COR-L47 (cell line): ENCODE measurements around the gene HS1BP3.

Source experiments
- DNase-seq: peaks from one replicate; lab custom pipeline; 2025; lab: John Stamatoyannopoulos, UW

The HS1BP3 gene

DNA sequence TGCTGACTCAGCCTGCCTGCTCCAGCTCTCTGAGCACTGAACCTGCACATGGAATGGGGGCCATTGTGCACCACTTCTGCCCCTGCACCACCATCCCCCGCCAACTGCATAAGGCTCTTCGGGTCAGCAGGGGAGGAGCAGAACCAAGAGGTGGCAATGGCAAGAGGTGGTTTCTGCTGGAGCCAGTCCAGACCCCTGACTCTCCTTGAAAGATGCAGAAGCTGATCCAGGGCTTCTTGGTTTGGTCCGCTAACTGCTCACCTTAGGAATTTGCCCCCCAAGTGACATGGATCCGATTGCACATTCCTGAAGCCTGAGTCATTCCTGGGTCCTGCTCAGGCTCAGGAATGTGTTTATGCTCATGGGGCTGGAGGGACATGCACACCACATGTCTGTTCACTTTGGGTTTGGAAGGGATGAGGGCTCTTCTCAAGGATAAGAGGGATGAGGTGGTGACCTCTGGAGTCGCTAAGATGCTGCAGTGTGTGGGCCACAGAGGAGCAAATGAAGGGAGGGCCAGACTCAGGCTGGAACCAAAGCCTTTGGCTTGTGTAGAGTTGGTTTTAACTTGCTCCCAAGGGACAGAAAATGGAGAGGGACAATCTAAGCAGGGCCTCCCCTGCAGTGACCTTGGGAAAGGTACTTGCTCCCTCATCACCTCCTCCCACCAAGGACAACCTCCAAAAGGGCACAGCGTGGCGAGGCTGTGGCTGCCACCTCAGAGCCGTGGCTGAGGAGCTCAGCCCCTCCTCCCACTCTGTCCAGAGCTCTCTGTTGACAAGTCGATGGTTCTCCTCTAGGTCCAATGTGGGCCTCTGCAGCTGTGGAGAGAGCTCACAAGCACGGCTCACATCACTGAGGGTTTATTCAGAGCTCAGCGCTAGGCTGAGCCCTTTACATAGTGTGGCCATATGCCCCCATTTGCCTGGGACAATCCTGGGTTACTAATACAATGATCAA, 66.2 kb downstream of the HS1BP3 start:
- DNase-seq = no peak

DNA sequence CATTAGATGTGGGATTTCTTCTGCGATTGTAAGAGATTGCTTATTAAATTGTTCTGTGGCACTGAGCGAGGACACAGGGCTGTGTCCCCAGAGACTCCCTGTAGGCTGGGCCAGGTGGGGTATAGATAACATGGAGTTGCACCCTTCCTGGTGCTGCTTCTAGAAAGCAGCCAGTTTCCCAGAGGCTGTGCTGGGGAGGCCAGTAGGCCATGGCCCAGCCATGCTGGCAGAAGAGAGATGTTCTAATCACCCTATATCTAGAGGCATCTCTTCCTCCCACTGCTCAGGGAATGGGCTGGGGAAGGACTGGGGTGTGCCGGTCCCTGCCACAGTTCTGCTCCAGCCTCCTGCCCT, 66.9 kb downstream of the HS1BP3 start:
- no peak for DNase-seq

DNA sequence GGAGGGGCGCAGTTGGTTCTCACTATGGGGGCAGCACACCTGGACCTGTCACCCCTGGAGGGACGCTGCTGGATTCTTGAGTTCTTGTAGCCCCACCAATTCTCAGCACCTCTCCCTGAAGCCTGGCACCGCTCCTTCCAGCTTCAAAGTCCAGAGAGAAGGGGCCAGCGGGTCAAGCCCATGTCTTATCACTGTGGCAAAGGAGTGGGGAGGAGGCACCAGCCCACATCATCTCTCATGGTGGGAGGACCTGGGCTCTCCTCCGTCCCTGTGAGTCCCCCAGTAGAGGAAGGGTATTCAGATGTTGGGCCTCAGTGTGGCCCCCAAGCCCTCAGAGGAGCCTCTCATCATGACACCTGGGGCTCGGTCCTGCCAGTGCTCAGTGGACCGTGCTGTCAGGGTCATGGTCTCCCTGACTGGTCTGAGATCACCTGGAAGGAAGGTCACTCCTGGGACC, 67.4 kb downstream of the HS1BP3 start:
- DNase-seq = no peak

DNA sequence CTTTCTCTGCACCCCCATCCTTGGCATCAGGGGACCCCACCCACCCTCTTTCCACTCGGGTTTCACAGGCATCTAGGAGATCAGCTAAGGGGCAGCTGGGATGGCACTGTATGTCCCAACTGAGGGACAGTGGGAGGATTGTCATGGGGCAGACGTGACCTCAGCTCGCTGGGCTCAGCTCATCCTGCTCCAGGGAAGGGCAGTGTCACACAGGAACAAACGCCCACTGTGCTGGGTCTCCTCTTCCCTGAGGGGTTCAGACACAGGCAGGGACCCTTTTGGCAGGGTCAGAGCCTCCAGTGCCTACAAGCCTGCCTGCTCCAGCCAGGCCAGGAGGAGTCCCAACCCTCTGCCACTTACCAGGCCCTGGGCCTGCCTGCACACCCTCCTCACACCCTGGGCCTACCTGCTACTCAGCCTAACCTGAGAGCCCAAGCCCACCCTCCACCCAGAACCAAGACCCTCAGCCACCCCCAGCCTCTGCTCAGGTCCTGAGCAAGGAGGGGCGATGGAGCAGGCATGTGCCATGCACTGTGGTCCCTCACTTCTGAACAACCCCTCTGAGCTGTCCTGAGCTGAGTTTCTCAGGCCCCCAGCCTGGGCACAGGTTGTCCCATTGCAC, 68.2 kb downstream of the HS1BP3 start:
- DNase-seq = no peak

DNA sequence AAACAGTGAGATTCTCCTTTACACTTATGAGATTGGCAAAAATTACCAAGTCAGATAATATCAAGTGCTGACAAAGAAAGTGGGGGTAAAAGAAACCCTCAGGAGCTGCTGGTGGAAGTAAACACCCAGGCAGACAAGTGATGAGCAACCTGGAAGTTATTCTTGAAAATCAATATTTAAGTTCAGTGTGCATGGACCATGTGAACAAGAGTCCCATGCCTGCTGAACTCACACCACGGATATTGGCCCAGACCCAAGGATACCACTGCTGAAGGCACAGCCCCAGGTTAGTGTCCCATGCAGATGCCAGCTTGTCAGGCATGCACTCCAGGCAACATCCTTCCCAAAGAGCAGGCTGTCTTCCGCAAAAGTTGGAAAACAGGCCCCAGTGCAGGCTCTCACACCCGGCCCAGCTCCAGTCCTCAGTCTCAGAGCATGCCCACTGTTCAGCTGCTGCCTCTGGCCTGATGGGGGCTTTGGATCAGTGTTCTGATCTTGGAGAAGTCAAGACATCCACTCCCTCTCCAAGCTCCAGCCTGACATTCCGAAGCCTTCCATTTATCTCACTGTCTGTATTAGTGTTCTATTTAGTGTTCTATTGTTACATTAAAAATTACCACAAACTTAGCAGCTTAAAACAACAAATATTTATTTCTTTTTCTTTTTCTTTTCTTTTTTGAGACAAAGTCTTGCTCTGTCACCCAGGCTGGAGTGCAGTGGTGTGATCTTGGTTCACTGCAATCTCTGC, 70.0 kb downstream of the HS1BP3 start:
- DNase-seq = no peak

DNA sequence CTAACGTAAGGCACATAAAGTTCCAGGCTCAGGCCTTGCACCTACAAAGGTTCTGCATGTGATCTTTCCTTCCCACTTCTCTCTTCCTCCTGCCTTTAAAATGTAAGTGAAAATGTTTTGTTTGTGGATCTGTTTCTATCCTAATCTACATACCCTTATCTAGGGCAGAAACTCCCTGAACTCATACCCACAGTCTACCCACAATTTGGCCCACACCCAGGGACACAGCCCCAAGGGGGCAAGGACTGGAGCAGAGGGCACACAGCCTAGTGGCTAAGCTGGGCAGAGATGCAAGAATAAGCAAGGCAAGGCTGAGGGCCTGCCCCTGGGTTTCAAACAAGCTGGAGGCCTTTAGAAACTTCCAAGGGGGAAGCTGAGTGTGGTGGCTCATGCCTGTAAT, 71.0 kb downstream of the HS1BP3 start:
- no peak for DNase-seq

DNA sequence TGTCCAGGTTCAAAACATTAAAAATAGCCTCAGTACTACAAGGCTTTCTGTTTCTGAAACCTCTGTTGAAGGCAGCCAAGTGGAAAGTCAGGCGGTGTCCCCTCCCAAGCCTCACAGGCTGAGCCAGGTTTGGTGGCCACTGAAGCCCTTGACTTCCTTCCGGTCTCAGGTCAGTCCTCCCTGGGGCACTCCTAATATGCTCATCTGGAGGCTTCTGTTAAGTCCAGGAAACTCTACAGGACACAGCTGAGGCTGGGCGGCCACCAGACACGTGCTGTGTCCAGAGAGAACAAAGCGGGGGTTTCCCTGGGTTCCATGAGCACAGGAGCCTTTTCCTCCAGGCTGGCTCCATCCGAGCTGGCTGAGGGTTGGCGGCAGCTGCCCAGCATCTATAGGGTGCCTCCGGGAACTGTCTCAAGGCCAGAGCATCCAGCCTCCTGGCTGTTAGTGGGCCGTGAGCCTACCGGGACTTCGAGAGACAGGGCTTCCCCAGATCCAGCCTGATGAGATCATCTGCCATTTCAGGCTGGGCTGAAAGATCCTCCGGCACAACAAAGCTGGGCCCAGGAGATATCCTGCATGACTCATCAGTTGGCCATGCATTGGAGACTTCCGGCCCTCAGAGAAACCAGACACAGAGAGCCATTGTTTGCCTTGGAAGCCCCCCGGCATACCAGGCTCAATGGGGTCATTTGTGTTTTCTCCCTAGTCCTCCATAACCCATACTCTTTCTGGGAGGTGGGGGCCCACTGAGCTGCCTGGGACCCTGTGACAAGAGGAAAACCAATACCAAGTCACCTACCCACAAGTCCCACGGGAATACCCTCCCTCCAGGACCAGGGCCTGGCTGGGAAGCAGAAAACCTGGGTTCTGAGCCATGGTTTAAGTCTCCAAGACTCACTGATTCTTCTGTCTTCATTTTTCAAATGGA, 71.7 kb downstream of the HS1BP3 start:
- no peak for DNase-seq

DNA sequence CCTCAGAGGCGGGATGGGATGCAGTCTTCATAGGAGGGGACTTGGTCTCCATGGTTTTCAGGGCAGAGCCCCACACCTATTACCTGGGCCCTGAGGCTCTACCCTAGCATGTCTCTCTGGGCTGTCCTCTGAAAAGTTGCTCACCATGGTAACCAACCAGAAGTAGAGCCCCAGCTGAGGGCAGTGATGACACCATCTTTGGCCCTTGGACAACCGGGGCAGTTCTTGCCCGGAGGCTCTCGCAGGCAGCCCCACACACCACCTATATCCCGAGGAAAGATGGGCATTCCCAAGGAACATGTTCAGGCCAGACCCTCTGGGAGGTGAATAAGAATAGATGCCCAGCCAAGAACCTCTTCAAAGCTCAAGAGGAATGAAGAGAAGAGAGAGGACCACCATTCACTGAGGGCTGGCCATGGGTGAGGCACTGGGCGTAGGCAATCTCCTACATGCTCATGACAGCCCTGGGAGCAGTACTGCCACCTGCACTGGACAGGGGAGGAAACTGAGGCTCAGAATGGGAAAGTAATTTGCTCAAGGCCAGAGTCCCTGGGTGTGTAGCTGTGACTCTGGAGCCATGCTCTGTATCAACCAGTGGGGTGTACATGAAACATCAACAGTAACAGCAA, 72.5 kb downstream of the HS1BP3 start:
- no peak for DNase-seq

DNA sequence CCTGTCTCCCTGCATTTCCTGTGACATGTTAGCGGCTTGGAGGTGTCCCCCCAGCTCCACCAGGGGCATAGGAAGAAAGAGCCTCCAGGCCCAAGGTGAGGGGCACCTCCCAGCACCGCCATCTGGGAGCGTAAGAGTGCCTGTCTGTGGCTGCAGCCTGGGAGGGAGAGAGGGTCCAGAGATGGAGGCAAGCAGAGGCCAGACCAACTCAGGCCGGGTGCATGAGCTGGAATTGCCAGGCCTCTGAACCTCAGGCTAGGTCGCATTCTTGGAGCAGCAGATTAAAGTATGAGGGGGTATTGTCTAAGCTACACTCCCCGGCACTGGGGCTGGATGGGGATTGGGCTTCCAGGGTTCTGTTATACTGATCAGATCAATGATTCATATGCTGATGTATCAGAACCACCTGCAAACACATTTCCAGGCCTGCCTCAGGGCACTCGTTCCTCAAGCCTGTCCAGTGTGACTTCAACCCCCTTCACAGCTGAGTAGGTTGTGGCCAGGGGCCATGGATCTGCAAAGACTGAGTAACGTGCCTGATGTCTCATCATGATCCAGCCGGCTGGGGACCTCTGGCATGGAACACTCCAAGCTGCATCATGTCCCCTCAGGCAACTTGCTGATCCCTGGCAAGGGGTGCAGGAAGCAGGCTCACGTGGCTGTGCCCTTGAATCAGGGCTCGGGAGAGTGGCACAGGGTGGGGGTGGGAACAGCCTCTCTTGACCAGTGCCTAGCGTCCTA, 73.2 kb downstream of the HS1BP3 start:
- DNase-seq = no peak

DNA sequence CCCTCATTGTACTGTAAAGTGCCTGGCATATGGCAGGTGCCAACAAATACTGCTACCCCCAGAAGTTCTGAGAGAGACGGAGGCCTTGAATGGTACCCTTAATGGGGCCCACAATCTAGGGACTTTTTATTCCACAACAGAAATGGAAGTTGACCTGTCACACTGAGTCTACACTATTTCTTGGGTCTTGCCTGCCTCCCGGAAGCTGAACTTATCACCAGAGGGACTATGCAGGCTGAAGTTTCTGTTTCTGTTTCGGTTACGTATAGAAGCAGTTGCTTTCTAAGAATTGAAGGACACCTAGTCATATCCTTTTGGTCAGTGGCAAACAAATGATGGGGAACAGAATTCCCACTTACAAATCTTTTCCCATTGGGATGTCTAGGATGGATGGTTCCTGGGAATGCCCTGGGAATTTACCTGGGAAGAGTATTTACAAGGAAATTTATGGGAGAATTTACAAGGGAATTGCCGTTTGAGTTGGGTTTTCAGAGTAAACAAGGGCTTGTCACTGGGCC, 74.2 kb downstream of the HS1BP3 start:
- no peak for DNase-seq

DNA sequence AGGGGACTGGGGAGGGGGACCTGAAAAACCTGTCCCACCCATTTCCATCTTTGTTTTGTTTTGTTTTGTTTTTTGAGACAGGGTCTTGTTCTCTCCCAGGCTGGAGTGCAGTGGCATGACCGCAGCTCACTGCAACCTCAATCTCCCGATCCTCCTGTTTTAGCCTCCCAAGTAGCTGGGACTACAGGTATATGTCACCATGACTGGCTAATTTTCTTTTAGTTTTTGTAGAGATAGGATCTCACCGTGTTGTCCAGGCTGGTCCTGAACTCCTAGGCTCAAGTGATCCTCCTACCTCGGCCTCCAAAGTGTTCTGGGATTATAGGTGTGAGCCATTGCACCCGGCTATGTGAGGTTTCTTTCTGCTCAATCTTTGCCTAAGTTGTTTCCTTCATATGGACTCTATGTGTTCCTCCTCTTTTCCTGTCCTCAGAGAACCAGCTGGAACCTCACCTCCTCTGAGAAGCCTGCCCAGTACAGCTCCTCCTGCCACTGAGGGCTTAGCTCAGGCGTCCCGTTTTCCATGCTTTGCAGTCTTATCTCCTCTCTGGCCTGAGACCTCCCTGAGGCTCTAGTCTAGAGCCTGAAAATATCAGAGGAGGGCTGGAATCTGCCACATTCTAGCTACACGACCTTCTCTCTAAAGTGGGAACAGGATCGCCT, 74.8 kb downstream of the HS1BP3 start:
- DNase-seq = no peak

DNA sequence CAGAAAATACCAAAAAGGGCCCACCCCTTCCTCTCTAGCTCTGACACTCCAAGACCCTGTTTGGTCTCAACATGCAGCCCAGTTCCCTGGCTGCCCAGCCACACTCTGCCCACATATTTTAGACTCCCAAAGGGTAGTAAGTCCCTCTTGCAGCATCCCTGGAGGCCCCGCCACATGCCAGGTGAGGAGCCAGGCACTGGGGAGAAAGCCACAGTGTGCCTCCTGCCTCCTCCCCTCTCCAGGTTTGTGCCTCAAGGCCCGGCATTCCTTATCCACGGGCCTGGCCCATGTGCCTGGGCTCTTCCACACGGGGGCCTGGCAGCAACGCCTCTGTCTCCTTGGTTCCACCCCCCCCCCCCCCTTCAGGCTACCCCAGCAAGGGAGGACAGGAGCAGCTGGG, 75.5 kb downstream of the HS1BP3 start:
- DNase-seq = no peak

DNA sequence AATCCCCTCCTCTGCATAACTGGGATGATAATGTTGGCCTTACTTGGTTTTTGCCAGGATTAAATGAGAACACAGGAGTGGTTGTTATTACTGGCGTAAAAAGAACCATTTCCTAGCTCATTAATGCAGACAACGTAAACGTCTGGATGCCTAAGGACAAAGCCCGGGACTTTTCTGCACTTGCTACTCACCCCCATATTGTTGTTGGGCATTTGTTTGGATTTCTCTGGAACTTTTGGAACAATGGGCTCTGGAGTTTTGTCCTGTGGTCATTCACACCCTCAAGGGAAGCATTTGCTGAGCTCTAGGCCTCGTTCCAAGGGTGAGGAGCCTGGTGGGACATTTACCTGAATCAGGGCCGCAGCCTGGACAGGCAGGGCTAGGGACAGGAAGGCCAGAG, 76.0 kb downstream of the HS1BP3 start:
- no peak for DNase-seq

DNA sequence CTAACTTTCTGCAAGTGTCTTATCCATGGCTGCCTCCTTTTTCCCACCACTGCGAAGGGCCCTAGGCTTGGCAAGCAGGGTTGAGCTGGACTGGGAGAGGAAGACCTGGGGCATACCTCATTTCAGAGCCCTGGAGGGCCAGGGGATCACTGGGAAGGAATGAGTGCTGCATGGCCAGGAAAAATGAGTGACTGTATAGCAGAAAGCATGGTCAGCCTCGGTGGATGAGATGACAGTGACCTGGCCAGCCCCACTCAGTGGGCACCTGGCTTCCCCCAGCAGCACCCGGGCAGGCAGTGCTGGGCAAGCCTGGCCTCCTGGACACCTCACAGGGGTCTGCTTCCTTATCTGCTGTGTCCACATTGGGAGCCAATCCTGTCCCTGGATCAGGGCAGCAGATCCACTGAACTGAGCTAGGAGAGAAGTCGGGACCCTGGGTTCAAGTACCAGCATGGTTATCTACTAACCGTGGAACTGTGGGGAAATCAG, 76.4 kb downstream of the HS1BP3 start:
- no peak for DNase-seq

DNA sequence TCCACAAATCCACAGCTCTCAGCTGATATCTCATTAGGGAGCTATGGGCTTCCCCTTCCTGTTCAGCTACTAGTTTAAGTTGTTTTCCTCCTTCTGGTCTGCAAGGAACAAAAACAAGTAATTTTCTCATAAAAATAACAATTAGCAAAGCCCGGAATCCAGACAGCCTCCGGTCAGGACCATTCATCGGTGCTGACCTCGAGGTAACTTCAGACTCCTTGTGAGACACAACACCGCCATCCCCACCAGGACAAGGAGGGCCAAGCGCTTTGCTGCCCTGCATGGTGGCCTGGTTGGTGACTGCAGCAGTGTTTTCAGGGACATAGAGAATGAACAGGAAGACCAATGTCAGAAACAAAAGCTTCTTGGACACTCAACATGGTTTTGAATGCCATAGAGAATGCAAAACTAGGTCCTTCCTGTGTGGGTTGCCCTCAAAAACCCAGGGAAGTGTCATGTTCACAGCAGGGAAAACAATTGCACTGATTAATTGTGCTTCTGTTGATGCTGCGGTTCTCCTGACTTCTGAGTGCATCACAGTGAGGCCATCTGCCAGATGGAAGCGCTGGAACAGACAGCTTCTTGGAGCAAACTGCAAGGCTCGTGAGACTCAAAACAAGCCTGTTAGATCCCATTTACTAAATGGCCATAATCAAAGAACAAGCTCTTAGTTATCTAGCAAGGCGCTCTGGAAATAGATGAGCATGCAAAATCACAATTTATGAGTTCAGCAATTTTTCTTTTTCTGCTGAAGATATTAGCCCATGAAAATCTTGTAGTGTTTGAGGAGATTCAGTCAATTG, 77.1 kb downstream of the HS1BP3 start:
- peak; percentile 15 for DNase-seq

DNA sequence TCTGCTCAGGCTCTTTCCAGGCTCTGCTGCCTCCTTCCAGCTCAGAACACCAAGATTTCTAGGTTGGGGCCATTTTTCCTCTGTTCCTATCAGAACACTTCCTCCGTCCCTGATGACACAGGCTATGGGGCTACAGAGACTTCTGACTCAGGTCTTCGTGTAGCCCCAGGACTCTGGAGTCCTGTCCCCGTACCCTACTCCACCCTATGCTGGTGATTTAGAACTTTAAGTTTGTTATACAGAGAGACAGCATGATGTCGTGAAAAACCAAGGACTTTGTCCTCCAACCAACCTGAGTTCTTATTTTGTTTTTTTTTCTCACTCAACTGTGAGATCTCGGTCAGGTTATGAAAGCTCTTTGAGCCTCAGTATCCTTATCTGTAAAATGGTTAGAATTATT, 78.7 kb downstream of the HS1BP3 start:
- no peak for DNase-seq

DNA sequence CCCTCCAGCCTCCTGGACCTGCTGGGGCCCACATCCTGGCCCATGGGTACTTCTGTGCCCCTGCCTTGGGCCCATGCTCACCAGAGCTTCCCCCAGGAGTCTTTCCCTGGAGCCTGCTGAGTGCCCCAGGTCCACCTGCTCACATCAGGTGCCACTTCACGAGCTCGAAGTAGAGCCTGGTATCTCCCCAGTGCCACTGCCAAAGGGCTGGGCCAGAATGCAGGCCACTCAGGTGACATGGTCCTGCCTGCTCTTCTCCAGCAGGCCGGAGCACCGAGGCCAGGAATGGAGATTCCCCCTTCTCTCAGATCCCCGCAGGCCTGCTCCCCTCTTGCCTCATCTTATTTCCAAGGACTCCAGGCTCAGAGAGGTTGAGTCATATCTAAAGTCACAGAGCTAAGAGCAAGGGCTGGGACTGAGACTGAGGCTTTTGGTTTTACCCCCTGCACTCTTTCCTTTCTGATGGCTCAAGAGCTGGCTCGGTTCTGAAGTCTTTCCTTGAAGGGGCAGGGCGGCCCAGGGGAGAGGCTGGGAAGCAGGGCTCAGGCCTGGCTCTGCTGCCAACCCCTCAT, 79.2 kb downstream of the HS1BP3 start:
- DNase-seq = no peak

DNA sequence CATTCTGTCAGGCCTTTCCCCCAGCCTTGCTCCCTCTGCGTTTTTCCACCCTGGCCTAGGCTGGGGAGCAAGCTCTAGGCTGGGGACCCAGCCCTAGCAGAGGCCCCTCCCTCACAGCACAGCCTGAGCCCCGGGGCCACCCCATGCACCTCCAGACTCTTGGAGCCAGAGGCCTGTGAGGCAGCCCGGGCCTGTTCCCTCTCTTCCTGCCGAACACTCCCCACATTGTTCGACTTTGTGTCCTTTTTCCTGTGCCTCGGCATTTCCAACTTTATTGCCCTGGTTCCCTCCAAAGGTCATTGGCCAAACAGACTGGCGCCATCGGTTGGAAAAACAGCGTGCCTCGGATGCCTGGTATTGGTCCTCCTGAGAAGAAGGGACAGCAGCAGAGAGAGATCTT, 79.7 kb downstream of the HS1BP3 start:
- DNase-seq = no peak
